HG03575 (cell line): ENCODE measurements around the gene TGIF2.
"Not testable (repeated sequence)": the region's sequence is repeated elsewhere in the genome, so short reads cannot be mapped to it uniquely, and the experiment has no call there.

Experiments
- ATAC-seq: cut with Tn5 transposase; IDR thresholded peaks from one replicate; pipeline ENCODE4 v1.9.1; 2021; ENCODE audit not compliant: unreplicated experiment, insufficient number of reproducible peaks, low FRiP score; ENCODE audit errors: extremely low read depth

TGIF2 gene

DNA sequence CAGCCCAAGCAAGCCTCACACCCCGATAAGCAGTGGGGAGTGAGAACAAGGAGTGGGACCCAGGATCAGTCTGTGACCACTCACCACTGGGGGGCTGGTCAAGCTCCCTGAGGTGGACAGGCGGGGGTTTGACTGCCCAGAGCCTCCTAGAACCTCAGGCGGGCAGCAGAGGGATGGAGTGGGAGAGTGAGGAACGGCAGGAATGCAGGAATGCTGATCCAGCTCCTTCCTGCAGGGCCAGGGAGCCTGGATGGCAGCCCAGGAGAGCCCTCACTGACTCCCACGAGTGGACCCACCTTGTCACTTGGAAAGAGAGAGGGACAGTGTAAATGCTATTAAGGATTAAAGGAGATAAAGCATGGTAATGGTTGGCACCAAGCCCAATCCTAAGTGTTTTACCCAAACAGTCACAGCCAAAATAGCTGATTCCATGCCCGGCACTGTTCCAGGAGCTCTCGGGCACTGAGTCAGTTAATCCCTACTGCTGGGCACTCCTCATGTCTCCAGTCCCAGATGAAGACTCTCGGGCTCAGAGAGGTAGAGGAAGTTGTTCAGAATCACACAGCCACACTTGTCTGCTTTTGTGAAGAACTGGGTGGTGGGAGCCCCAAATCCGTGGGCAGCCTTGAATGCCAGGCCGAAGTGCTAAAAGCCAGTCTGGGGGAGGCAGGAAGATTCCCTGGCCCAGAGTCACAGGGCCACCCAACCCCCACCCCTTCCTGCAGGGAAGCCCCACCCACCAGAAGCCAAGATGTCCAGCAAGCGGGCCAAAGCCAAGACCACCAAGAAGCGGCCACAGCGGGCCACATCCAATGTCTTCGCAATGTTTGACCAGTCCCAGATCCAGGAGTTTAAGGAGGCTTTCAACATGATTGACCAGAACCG, 29.0 kb upstream of the TGIF2 start:
- no peak for ATAC-seq

DNA sequence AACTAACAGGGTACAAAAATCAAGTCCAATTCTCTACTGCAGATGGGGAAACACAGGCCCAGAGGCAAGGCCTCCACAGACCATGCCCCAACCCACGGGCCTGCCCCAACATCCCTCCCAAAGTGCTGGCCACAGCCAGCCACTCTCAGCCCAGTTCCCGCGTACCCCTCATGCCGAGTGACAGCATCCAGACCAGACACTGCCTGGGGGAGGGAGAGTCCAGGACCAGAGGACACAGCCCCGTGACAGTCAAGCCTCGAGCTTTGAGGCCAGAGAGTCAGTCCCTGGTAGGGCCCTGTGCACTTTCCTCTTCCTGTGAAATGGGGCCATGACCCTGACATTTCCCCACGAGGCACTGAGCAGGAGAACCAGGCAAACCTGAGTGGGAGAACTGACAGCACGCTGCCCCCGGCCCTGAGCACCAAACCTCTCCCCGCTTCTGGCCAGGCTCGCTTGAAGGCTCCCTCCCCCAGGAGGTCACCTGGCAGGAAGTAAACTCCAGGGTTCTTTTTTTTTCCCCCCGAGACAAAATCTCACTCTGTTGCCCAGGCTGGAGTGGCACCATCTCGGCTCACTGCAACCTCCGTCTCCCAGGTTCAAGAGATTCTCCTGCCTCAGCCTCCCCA, 27.2 kb upstream of the TGIF2 start:
- ATAC-seq, result no peak

DNA sequence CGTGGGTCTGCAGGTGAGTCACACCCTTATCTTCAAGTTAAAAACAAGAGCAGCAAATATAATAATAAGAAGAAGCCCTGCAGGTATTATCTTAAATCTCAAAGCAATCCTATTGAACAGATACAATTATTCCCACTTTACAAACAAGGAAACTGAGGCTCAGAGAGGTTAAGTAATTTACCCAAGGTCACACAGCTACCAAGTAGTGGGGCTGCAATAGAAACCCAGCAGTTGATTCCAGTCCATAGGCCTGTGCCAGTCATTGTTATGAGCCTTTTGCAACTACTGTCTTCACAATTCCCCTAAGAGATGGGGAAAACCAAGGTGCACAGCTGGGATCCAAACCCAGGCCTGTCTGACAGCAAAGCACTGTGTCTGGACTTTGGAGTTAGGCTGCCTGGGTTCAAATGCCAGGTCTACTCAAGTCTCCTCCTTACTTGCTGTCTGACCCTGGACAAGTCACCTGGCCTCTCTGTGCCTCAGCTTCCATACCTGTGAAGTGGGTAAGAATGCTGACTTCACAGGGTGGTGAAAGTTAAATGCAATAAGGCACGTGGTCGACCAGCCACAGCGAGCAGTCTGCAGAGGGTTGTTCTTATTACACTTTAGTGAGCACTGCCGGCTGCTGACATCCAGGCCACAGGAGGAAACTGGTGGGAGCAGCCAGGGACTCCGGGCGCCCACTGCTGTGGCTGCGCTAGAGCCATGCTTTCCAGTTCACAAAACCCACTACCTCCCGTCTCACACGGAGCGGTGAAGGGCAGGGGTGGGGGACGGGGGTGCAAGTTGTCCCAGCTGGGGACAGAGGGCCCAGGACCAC, 26.0 kb upstream of the TGIF2 start:
- ATAC-seq, result no peak

DNA sequence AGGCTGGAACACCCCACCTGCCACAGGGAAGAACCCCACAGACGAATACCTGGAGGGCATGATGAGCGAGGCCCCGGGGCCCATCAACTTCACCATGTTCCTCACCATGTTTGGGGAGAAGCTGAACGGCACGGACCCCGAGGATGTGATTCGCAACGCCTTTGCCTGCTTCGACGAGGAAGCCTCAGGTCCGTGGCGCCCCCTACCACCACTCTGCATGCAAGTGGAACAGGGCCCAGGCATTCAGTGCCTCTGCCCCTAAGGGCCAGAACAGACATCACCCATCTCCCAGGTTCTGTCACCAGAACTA, 25.4 kb upstream of the TGIF2 start:
- no peak for ATAC-seq

DNA sequence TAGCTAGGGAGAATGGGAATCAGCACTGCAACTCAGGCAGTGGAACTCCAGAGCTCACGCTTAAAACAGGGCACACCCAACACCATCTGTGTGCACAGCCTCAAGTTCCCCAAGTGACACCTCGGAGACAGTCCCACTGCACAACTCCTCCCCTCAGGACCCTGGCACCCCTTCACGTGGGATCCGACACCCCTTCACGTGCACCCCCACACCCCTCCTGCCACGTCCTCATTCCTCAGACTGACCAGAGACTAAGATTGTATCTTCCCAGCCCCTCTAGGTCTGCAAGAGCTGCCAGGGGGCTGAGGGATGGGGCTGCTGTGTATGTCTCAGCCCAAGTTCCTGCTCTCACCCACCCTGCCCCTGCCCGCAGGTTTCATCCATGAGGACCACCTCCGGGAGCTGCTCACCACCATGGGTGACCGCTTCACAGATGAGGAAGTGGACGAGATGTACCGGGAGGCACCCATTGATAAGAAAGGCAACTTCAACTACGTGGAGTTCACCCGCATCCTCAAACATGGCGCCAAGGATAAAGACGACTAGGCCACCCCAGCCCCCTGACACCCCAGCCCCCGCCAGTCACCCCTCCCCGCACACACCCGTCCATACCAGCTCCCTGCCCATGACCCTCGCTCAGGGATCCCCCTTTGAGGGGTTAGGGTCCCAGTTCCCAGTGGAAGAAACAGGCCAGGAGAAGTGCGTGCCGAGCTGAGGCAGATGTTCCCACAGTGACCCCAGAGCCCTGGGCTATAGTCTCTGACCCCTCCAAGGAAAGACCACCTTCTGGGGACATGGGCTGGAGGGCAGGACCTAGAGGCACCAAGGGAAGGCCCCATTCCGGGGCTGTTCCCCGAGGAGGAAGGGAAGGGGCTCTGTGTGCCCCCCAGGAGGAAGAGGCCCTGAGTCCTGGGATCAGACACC, 24.4 kb upstream of the TGIF2 start:
- ATAC-seq, result no peak

DNA sequence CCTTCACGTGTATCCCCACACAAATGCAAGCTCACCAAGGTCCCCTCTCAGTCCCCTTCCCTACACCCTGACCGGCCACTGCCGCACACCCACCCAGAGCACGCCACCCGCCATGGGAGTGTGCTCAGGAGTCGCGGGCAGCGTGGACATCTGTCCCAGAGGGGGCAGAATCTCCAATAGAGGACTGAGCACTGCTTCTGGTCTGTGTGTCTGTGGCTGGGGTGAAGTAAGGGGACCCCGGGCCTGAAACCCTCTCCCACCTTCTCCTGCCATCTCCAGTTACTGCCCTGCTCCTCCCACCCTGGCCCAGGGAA, 23.8 kb upstream of the TGIF2 start:
- no peak for ATAC-seq

DNA sequence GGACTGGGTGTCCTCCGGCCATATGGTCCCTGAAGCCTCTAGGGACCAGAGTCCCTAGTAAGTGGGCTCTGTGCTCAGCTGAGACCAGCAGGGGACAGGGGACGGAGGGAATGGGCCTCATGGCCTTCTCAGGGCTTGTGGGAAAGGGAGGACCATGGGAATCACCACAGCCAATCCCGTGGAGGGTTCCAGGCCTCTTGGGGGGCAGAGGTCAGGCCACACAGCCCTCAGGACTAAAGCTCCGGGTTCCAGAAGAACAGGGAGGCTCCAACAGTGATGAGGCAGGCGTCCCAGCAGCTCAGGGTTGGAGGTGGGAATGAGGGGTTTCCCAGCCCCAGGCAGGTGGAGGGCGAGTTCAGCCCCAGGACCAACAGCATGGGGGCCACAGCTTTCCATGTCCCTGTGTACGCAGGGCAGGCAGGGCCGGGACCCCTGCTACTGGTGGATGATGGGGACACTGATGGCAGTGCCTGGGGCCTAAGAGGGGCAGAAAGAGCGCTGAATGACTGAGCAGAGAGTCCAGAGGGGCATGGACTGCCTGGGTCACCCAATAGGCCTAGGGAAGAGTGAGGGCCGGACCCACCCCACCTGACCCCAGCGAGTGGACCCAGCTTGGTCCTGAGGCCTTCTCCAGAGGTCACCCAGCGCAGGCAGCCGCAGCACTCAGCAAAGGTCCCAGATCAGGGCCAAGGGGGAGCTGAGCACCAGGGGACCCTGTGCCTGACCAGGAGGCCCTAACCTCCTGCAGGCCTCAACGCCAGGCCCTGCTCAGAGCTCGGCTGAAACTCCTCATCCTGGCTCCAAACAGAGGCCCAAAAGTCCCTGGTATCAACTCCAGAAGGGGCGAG, 23.2 kb upstream of the TGIF2 start:
- no peak for ATAC-seq

DNA sequence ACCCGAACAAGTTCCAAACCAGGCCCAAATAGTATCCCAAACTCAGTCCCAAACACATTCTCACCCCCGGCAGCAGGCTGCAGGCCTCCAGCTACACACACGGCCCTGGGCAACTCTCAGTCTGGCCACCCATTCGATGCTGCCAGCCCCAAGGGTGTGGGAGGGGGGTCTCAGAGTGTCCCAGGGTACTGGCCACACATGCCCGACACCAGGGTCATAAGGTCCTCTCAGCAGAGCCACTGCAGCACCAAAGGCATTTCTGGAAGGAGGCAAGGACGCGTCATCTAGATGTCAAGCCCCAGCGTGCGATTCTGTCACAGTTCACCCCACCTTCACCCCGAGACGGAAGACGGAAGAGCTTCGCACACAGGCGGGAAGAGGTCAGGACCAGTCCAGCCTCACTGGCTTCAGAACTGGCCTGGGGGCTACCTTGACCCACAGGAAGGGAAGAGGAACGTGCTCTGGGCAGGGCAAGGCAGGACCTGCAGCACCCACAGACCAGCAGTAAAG, 22.6 kb upstream of the TGIF2 start:
- ATAC-seq, result no peak

DNA sequence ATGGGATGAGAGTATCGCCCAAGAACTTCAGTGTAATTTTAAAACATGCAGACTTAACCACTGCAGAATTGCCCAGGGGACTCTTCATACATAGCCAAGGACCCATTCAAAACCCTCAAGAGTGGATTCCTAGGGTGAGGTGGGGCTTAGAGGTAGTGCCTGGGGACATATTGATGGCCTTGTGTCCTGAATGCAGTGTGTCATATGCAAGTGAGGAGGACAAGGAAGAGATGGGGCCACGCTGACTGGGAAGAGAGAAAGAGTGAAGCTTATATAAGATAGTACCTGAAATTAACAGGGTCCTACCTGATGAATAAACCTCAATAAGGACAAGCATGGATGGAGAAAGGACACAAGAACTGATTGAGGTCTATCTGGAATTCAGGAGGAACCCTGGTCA, 18.1 kb upstream of the TGIF2 start:
- no peak for ATAC-seq

DNA sequence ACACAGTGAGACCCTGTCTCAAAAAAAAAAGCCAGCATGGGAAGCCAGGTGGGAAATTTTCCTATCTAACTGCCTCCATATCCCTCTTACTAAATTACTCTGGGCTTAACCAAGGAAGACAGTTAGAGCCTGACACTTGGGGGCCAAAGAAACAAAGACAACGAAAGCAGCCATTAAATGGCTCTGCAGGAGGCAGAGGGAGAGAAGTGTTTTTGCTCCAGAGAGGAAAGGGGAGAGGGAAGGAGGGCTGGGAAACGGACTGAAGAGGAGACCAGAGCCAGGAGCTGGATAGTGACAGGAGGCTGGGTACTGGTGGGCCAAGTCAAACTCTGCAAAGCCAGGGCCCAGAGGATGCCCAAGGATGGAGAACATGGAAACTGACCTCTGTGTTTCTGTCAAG, 10.7 kb upstream of the TGIF2 start:
- no peak for ATAC-seq

DNA sequence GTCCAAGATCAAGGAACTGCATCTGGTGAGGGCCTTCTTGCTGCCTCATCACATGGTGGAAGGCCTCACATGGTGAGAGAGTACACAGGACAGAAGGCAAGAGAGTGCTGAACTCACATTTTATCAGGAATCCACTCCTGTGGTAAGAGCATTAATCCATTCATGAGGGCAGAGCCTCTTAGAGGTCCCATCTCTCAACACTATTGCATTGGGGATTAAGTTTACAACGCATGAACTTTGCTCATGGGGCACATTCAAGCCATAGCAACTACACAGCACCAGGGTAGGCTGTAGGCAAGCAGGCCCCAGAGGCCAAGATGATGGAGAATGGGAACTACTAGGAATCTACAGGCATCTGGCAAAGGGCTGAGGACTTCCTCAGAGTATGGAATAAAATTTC, 10.0 kb upstream of the TGIF2 start:
- ATAC-seq, result no peak

DNA sequence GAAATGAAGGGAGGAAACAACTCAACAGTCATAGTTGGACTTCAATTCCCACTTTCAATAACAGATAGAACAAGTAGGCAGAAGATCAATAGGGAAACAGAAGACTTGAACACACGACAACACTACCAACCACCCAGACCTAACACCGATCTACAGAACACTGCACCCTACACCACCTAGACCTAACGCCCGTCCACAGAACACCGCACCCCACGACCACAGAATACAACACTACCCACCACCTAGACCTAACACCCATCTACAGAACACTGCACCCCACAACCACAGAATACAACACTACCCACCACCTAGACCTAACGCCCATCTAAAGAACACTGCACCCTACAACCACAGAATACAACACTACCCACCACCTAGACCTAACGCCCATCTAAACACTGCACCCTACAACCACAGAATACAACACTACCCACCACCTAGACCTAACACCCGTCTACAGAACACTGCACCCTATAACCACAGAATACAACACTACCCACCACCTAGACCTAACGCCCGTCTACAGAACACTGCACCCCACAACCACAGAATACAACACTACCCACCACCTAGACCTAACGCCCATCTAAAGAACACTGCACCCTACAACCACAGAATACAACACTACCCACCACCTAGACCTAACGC, 9.2 kb upstream of the TGIF2 start:
- not testable (repeated sequence) for ATAC-seq

DNA sequence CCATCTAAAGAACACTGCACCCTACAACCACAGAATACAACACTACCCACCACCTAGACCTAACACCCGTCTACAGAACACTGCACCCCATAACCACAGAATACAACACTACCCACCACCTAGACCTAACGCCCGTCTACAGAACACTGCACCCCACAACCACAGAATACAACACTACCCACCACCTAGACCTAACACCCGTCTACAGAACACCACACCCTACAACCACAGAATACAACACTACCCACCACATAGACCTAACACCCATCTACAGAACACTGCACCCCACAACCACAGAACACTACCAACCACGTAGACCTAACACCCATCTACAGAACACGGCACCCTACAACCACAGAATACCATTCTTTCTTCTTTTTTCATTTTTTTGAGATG, 8.7 kb upstream of the TGIF2 start:
- not testable (repeated sequence) for ATAC-seq

DNA sequence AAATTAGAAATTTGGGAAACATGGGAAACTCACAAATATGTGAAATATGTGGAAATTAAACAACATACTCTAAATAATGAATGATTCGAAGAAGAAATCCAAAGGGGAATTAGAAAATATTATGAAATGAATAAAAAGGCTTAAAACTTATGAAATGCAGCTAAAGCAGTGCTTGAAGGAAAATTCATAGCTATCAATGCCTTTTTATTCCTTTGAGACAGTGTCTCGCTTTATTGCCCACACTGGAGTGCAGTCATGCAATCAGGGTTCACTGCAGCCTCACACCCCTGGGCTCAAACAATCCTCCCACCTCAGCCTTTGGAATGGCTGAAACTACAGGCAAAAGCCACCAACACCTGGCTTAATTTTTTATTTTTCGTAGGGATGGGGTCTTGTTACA, 7.9 kb upstream of the TGIF2 start:
- ATAC-seq, result no peak

DNA sequence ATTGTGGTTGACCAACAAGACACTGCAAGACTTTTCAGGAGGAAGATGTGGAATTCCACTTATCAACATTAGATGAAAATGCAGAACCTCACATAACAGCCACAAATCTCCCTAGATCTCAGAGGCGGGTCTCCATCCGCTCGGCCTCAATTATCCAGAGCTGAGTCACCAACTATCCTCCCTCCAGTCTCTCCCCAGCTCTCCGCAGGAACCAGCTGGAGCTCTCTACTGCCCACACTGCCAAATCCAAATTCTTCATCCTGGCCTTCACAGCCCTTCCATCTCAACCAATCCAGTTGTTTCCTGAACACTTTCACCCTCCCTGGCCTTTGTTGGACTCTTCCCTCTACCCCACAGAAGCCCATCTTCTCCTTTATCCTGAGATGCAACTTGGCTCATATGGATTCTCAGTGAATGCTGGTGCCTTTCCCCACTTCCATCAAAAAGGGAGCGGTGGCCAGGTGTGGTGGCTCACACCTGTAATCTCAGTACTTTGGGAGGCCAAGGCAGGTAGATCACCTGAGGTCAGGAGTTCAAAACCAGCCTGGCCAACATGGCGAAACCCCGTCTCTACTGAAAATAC, 3.5 kb upstream of the TGIF2 start:
- ATAC-seq, result no peak

DNA sequence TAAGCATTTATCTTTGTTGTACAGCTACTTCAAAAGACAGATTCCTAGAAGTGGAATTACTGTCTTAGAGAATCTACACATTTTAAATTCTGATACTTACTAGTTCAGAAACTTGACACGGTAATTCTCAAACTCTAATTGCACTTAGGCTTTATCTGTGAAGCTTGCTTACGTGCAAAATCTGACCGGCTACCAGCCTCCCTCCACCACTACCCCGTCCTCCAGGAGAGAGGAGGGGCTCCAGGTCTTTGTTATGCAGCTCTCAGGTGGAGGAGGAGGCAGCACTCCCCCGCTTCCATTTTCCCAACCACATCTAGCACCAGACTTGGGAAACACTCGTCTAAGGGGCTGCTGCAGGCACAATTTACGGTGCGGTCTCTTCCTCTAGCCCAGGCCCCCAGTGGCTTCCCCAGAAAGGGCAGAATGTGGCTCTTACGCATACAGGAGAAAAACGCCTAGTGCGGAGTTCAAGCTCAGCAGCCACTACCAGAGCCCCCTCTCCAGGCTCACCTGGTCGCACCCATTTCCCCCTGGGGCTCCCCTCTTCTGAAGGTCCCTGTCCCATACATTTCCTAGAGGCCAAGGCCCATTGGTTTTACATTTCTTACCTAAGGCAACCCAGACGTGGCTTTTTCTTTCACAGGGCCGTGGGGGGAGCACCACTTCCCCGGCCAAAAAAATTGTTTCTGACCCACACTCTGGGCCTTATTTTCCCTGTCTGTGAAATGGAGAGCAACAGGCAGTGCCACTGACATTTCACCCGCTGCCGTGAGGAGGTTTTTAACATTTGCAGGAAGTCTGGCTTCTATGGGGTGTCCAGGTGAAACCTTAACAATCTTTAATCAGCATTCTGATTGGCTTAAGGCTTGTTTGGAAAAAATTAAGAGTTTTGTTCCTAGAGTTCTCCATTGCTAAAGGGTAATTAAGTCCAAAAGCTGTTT, 1.6 kb upstream of the TGIF2 start:
- ATAC-seq, result no peak
